Ishikawa (cell line): ENCODE measurements around the gene ADAM19.

Experiments used
- CEBPB ChIP-seq: IDR thresholded peaks from 2 replicates; pipeline ENCODE4 v1.6.1; 2012
- CREB1 ChIP-seq: IDR thresholded peaks from 2 replicates; pipeline ENCODE4 v1.6.1; 2012; ENCODE audit warnings: low read depth
- EGR1 ChIP-seq: IDR thresholded peaks from 2 replicates; pipeline ENCODE4 v1.6.1; 2012
- EP300 ChIP-seq: IDR thresholded peaks from 2 replicates; pipeline ENCODE4 v1.6.1; 2012; ENCODE audit warnings: borderline replicate concordance
- FOXM1 ChIP-seq: IDR thresholded peaks from 2 replicates; pipeline ENCODE4 v1.6.1; 2012; ENCODE audit warnings: low read depth, borderline replicate concordance
- NFIC ChIP-seq: IDR thresholded peaks from 2 replicates; pipeline ENCODE4 v1.6.1; 2012
- RAD21 ChIP-seq: IDR thresholded peaks from 2 replicates; pipeline ENCODE4 v1.6.1; 2012; ENCODE audit warnings: low read depth
- TAF1 ChIP-seq: IDR thresholded peaks from 2 replicates; pipeline ENCODE4 v1.6.1; 2012; ENCODE audit warnings: low read depth, mild to moderate bottlenecking
- TCF12 ChIP-seq: IDR thresholded peaks from 2 replicates; pipeline ENCODE4 v1.6.1; 2012; ENCODE audit warnings: low read depth
- TEAD4 ChIP-seq: IDR thresholded peaks from 2 replicates; pipeline ENCODE4 v1.6.1; 2012
- YY1 ChIP-seq: IDR thresholded peaks from 2 replicates; pipeline ENCODE4 v1.6.1; 2012; ENCODE audit warnings: low read depth
- ZBTB7A ChIP-seq: IDR thresholded peaks from 2 replicates; pipeline ENCODE4 v1.6.1; 2012; ENCODE audit warnings: low read depth
- TF ChIP-seq, protein P1 (sequence below): IDR thresholded peaks from 2 replicates; pipeline ENCODE4 v1.6.1; 2012
- TF ChIP-seq, protein P2 (sequence below): IDR thresholded peaks from 2 replicates; pipeline ENCODE4 v1.6.1; 2012; ENCODE audit warnings: low read depth, mild to moderate bottlenecking
- TF ChIP-seq, protein P3 (sequence below): IDR thresholded peaks from 2 replicates; pipeline ENCODE4 v1.6.1; 2012

The ADAM19 gene

DNA sequence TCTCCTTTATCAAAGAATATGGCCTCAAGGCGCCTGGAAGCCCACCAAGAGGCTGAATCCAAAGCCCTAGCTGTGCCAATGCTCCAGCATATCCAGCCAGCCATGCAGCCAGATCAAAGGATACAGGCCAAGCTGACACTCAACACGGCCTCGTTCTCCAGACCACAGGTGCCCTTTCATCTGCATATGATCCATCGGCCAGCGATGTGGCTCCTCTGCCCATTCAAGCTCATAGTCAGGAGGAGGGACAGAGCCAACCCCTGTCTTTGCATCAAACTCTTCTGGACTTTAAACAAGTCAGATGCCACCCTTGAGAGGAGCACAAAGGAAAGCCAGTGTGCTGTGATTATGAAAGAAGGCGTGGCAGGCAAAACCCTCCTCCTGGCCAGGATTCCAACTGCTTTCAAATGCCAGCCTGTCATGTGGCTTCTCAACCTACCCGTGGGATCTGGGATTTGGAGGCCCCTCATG lies 42.5 kb downstream of the ADAM19 start:
- TF ChIP-seq, protein P1, sequence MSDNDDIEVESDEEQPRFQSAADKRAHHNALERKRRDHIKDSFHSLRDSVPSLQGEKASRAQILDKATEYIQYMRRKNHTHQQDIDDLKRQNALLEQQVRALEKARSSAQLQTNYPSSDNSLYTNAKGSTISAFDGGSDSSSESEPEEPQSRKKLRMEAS, result no peak
- TF ChIP-seq CREB1, result no peak
- TF ChIP-seq CEBPB, result no peak
- no peak for TF ChIP-seq TAF1
- TF ChIP-seq FOXM1, result no peak
- TF ChIP-seq EGR1, result no peak
- TF ChIP-seq YY1, result no peak
- TF ChIP-seq NFIC, result no peak
- no peak for TF ChIP-seq TEAD4
- no peak for TF ChIP-seq RAD21
- TF ChIP-seq ZBTB7A, result no peak
- no peak for TF ChIP-seq TCF12
- TF ChIP-seq, protein P2, sequence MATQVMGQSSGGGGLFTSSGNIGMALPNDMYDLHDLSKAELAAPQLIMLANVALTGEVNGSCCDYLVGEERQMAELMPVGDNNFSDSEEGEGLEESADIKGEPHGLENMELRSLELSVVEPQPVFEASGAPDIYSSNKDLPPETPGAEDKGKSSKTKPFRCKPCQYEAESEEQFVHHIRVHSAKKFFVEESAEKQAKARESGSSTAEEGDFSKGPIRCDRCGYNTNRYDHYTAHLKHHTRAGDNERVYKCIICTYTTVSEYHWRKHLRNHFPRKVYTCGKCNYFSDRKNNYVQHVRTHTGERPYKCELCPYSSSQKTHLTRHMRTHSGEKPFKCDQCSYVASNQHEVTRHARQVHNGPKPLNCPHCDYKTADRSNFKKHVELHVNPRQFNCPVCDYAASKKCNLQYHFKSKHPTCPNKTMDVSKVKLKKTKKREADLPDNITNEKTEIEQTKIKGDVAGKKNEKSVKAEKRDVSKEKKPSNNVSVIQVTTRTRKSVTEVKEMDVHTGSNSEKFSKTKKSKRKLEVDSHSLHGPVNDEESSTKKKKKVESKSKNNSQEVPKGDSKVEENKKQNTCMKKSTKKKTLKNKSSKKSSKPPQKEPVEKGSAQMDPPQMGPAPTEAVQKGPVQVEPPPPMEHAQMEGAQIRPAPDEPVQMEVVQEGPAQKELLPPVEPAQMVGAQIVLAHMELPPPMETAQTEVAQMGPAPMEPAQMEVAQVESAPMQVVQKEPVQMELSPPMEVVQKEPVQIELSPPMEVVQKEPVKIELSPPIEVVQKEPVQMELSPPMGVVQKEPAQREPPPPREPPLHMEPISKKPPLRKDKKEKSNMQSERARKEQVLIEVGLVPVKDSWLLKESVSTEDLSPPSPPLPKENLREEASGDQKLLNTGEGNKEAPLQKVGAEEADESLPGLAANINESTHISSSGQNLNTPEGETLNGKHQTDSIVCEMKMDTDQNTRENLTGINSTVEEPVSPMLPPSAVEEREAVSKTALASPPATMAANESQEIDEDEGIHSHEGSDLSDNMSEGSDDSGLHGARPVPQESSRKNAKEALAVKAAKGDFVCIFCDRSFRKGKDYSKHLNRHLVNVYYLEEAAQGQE, result no peak
- TF ChIP-seq EP300, result no peak
- TF ChIP-seq, protein P3, sequence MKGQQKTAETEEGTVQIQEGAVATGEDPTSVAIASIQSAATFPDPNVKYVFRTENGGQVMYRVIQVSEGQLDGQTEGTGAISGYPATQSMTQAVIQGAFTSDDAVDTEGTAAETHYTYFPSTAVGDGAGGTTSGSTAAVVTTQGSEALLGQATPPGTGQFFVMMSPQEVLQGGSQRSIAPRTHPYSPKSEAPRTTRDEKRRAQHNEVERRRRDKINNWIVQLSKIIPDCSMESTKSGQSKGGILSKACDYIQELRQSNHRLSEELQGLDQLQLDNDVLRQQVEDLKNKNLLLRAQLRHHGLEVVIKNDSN, result no peak

DNA sequence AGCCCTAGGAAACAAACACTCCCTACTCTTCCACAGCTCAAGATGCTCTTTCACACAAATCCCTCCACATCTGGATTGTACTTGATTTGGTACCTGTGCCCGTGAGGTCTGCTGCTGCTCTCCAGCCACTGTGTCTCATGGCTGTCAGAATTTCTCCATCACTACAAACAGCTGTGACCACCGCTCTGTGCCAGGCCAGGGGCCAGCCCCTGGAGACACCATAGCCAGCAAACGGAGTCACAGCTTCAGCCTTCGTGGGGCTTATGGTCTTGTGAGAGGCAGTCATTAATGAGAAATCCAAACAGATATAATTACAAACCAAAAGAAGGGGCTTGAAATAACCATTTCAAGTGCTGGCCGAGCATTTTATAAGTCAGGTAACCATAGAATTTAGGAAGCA lies 43.6 kb downstream of the ADAM19 start:
- TF ChIP-seq CREB1, result no peak
- no peak for TF ChIP-seq NFIC
- TF ChIP-seq, protein P2, result no peak
- TF ChIP-seq YY1, result no peak
- no peak for TF ChIP-seq TAF1
- no peak for TF ChIP-seq CEBPB
- TF ChIP-seq RAD21, result no peak
- TF ChIP-seq TEAD4, result no peak
- no peak for TF ChIP-seq ZBTB7A
- TF ChIP-seq FOXM1, result no peak
- TF ChIP-seq EGR1, result no peak
- no peak for TF ChIP-seq TCF12
- TF ChIP-seq, protein P3, result no peak

DNA sequence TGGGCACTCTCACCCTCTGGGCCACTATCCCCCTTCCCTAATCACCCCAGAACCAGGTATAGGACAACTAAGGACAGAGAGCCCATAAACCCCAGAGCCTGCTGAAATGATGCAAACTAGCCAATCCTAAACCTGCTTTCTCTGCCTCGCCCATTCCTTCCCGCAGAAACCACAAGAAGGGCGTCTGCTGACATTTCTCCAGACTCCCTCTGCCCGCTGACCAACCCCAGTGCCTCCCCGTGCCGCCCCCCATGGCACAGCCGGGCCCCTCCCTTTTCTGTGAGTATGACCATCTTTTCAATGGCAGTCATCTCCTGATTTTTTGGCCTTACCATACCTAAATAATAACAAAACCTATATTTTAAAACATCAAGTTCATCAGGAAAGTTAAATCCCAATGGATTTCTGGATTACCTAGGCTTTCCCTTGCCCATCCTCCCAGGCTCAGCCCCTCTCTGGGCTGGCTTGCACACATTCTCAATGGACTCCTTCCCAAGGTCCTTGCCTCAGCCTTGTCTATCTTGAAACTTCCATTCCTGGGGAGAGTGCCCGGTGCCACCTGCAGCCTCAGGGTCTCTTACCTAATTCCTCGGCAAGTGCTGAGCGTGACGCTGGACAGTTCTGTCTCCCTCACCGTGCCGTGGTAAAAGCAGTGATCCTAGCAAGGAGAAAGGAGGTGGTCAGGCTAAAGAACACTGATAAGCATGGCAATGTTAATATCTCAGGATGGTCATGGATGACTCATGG lies 45.2 kb downstream of the ADAM19 start:
- no peak for TF ChIP-seq TAF1
- no peak for TF ChIP-seq NFIC
- no peak for TF ChIP-seq EP300
- TF ChIP-seq, protein P3, result no peak
- TF ChIP-seq, protein P1, result no peak
- TF ChIP-seq FOXM1, result no peak
- TF ChIP-seq, protein P2, result no peak
- no peak for TF ChIP-seq CEBPB
- no peak for TF ChIP-seq EGR1
- TF ChIP-seq ZBTB7A, result no peak
- TF ChIP-seq TCF12, result no peak
- TF ChIP-seq RAD21, result no peak
- no peak for TF ChIP-seq CREB1
- no peak for TF ChIP-seq YY1
- TF ChIP-seq TEAD4, result no peak
